GM12878 (cell line): ENCODE results near the gene WDR43. TPM values are rescaled to one million over a fixed set of nuclear protein-coding genes. Genes with fewer than 3 reads are reported as not detected.

Experiments
- ATAC-seq: fragments of 200-7000 bp; cut with Tn5 transposase; 3 replicates; pipeline ENCODE4 v1.9.1; 2020; ENCODE audit warnings: mild to moderate bottlenecking, moderate library complexity
- BruUV-seq: library from RNA; stranded (reverse); fragments of 400-500 nt; replicated peaks from 2 replicates; lab custom pipeline; 2021; lab: Mats Ljungman, UMichigan
- CTCF ChIA-PET: fragments of 300-600 bp; sonication (Branson Sonifier 250); formaldehyde crosslinking; extraction: SDS; loops from one replicate; lab custom pipeline; 2021; ENCODE audit warnings: inconsistent platforms; lab: Yijun Ruan, JAX
- POLR2A ChIA-PET: fragments of 350-600 bp; formaldehyde crosslinking; extraction: SDS; loops from one replicate; lab custom pipeline; 2021; ENCODE audit warnings: inconsistent platforms; lab: Charles Lee
- RAD21 ChIA-PET: fragments of 300-600 bp; sonication (Branson Sonifier 250); formaldehyde crosslinking; loops from one replicate; lab custom pipeline; 2023; ENCODE audit warnings: antibody characterized with exemption; ENCODE audit not compliant: unreplicated experiment; lab: Charles Lee
- SMC1A ChIA-PET: fragments of 300-600 bp; sonication (Branson Sonifier 250); formaldehyde crosslinking; loops from one replicate; lab custom pipeline; 2023; ENCODE audit not compliant: unreplicated experiment, uncharacterized antibody; lab: Charles Lee
- DNase-seq: peaks from one replicate; pipeline ENCODE4 v3.0.0-alpha.2; 2011; ENCODE audit warnings: low read depth, low spot score
- FAIRE-seq: peaks from 3 replicates; lab custom pipeline; 2011; peaks lifted over from hg19 to GRCh38; lab: Jason Lieb, UNC
- H2AFZ ChIP-seq: 2 replicates; pipeline ENCODE4 v1.6.0; 2011; ENCODE audit warnings: low read depth, low read length, control low read depth; ENCODE audit not compliant: control insufficient read depth
- H3K27ac ChIP-seq: 2 replicates; pipeline ENCODE4 v1.5.1; 2011; ENCODE audit warnings: control low read depth; ENCODE audit not compliant: control insufficient read depth, insufficient read depth
- H3K27me3 ChIP-seq, 2 experiments: replicated peaks in 1 of 2; 2 replicates each; pipeline versions ENCODE4 v1.6.0 to v1.6.1; 2011; ENCODE audit warnings: low read length in 1 of 2; ENCODE audit not compliant: control insufficient read depth in 2 of 2, insufficient read depth in 2 of 2
- H3K36me3 ChIP-seq, 2 experiments: 2 replicates each; pipeline ENCODE4 v1.5.1; 2011; ENCODE audit warnings: low read length in 1 of 2; ENCODE audit not compliant: control insufficient read depth in 2 of 2, insufficient read depth in 2 of 2
- H3K4me1 ChIP-seq: 2 replicates; pipeline ENCODE4 v1.6.1; 2011; ENCODE audit warnings: mild to moderate bottlenecking, low read length, moderate library complexity, mixed read lengths; ENCODE audit not compliant: control insufficient read depth, insufficient read depth
- H3K4me2 ChIP-seq: 2 replicates; pipeline ENCODE4 v1.6.0; 2011; ENCODE audit warnings: control low read depth; ENCODE audit not compliant: control insufficient read depth, insufficient read depth
- H3K4me3 ChIP-seq: fragments of 200-600 bp; sonication (generic); 2 replicates; pipeline ENCODE4 v1.5.1; 2016
- H3K79me2 ChIP-seq: 2 replicates; pipeline ENCODE4 v1.6.0; 2011; ENCODE audit warnings: low read length; ENCODE audit not compliant: control insufficient read depth, insufficient read depth
- H3K9ac ChIP-seq: 2 replicates; pipeline ENCODE4 v1.8.0; 2011; ENCODE audit warnings: low read length, control low read depth, mixed read lengths; ENCODE audit not compliant: control insufficient read depth, insufficient read depth
- H3K9me3 ChIP-seq: replicated peaks from 3 replicates; pipeline ENCODE4 v1.5.1; 2011; ENCODE audit warnings: mild to moderate bottlenecking, low read length; ENCODE audit not compliant: control insufficient read depth, insufficient read depth
- H4K20me1 ChIP-seq: 2 replicates; pipeline ENCODE4 v1.6.0; 2011; ENCODE audit not compliant: control insufficient read depth, insufficient read depth
- BCL11A ChIP-seq: IDR thresholded peaks from 2 replicates; pipeline ENCODE4 v1.6.1; 2011; ENCODE audit warnings: low read depth, low read length
- EED ChIP-seq: sonication (generic); IDR thresholded peaks from 2 replicates; pipeline ENCODE4 v1.6.1; 2016; ENCODE audit warnings: antibody characterized with exemption, low read depth
- FOXM1 ChIP-seq: IDR thresholded peaks from 2 replicates; pipeline ENCODE4 v1.6.1; 2012; ENCODE audit warnings: low read depth, mild to moderate bottlenecking, inconsistent platforms, low read length, moderate library complexity
- IKZF2 ChIP-seq, 2 experiments: fragments of 450-650 bp; IDR thresholded peaks; 2 replicates each; pipeline ENCODE4 v1.6.1; 2017; ENCODE audit warnings: mild to moderate bottlenecking in 2 of 2, moderate library complexity in 2 of 2
- MXI1 ChIP-seq: fragments of 150-350 bp; IDR thresholded peaks from 2 replicates; pipeline ENCODE4 v1.6.1; 2011; ENCODE audit warnings: low read depth, mild to moderate bottlenecking, inconsistent platforms, low read length, improper control_type of control experiment
- NFYA ChIP-seq: IDR thresholded peaks from 2 replicates; pipeline ENCODE4 v1.6.1; 2011; ENCODE audit warnings: low read depth, mild to moderate bottlenecking, low read length, improper control_type of control experiment, borderline replicate concordance
- POLR2A ChIP-seq: IDR thresholded peaks from 2 replicates; pipeline ENCODE4 v1.6.1; 2011; ENCODE audit warnings: low read depth, mild to moderate bottlenecking, low read length
- RUNX3 ChIP-seq: IDR thresholded peaks from 2 replicates; pipeline ENCODE4 v1.6.1; 2012; ENCODE audit warnings: low read length, inconsistent platforms
- WGBS: methylation state at CpG from one replicate; pipeline ENCODE4 v1.1.6; 2016; ENCODE audit warnings: low lambda C conversion rate; ENCODE audit not compliant: insufficient replicate concordance, insufficient coverage; ENCODE audit errors: missing lambda C conversion rate; 5-methylcytosine and 5-hydroxymethylcytosine counted together
- in situ Hi-C: fragments of 300-500 bp; cut with MboI; formaldehyde crosslinking; loops from 9 replicates; pipeline ENCODE4 v1.14.3; 2018; ENCODE audit warnings: mixed read lengths
- intact Hi-C: fragments of 100-400 bp; cut with micrococcal nuclease; formaldehyde crosslinking; loops from one replicate; pipeline ENCODE4 v1.14.2; 2022; ENCODE audit not compliant: unreplicated experiment
- polyA plus RNA-seq, 11 experiments: library from polyadenylated mRNA; depleted of rRNA in 4 of 11; unstranded in 6 of 11; stranded (reverse) in 5 of 11; fragments of >200 nt; fragmentation: Nextera tagmentation in 4 of 11; fragmentation: Illumina TruSeq in 1 of 11; extraction: Ambion mirVana in 4 of 11; extraction: Trizol in 1 of 11; gene quantifications; 1 replicate in 1 of 11; 2 replicates in 10 of 11; pipeline versions ENCODE4 v1.2.1 to v1.2.3, GENCODE V29; 2011 to 2016; ENCODE audit warnings: inconsistent platforms in 2 of 11, missing spikeins in 2 of 11, low read depth in 1 of 11
- total RNA-seq, 4 experiments: library from RNA; depleted of rRNA in 3 of 4; stranded (reverse); fragments of >200 nt in 3 of 4; fragmentation: Illumina TruSeq in 1 of 4; extraction: Trizol in 1 of 4; gene quantifications; 2 replicates each; pipeline versions ENCODE4 v1.2.1 to v1.2.3, GENCODE V29; 2013 to 2021
- TF ChIP-seq, protein P1 (sequence below): fragments of 150-350 bp; IDR thresholded peaks from 2 replicates; pipeline ENCODE4 v1.6.1; 2016; ENCODE audit warnings: low read depth, low read length
- TF ChIP-seq, protein P2 (sequence below): fragments of 450-650 bp; IDR thresholded peaks from 2 replicates; pipeline ENCODE4 v1.6.1; 2017; ENCODE audit warnings: mild to moderate bottlenecking, low read depth, inconsistent platforms; ENCODE audit not compliant: poor library complexity, severe bottlenecking
- TF ChIP-seq, protein P3 (sequence below): IDR thresholded peaks from 2 replicates; pipeline ENCODE4 v1.6.1; 2012; ENCODE audit warnings: low read length, inconsistent platforms
- TF ChIP-seq, protein P4 (sequence below): IDR thresholded peaks from 2 replicates; pipeline ENCODE4 v1.6.1; 2011; ENCODE audit warnings: low read depth, low read length, improper control_type of control experiment, borderline replicate concordance

The WDR43 gene
- total and polyA plus RNA-seq, 10 of the 15 experiments (the other 5 are each of a cell fraction or from before 2014, with no cell fraction given), result 39.3 to 153 (median 81.9) TPM

DNA sequence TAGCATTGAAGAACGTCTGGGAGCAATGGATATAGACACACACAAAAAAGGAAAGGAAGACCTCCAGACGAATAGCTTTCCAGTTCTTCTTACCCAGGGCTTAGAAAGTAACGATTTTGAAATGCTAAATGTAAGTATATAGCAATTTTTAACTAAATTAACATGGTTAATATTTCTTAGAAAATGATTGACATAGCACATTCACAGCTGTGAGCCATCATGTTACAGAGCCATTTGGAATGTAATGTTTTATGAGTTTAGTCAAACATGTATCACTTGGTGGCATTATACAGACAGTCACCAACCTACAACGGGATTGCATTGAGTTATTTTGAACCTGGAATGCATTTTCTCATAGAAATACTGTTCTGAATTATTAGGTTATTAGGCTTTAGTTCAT, 35.1 kb downstream of the WDR43 start:
- Histone ChIP-seq H4K20me1 (no peaks in the 10 kb centered on the region; the same call in 1 of the 2 replicates), H3K4me3 (no peak overlapping the region), H3K27ac (no peak overlapping the region), H2AFZ (no peak overlapping the region), H3K79me2 (no peaks in the 10 kb centered on the region; the same call in none of the 2 replicates), H3K9me3 (no peaks in the 10 kb centered on the region), H3K4me2 (no peak overlapping the region), H3K27me3 (no peaks in the 10 kb centered on the region), H3K9ac (no peak overlapping the region), H3K4me1 (no peaks in the 10 kb centered on the region), H3K36me3 (peaks cover 13 to 22% of the 10 kb centered on the region in 2 experiments)
- no peak for ATAC-seq
- TF ChIP-seq RUNX3, result no peak
- no peak for TF ChIP-seq BCL11A
- TF ChIP-seq, protein P1, sequence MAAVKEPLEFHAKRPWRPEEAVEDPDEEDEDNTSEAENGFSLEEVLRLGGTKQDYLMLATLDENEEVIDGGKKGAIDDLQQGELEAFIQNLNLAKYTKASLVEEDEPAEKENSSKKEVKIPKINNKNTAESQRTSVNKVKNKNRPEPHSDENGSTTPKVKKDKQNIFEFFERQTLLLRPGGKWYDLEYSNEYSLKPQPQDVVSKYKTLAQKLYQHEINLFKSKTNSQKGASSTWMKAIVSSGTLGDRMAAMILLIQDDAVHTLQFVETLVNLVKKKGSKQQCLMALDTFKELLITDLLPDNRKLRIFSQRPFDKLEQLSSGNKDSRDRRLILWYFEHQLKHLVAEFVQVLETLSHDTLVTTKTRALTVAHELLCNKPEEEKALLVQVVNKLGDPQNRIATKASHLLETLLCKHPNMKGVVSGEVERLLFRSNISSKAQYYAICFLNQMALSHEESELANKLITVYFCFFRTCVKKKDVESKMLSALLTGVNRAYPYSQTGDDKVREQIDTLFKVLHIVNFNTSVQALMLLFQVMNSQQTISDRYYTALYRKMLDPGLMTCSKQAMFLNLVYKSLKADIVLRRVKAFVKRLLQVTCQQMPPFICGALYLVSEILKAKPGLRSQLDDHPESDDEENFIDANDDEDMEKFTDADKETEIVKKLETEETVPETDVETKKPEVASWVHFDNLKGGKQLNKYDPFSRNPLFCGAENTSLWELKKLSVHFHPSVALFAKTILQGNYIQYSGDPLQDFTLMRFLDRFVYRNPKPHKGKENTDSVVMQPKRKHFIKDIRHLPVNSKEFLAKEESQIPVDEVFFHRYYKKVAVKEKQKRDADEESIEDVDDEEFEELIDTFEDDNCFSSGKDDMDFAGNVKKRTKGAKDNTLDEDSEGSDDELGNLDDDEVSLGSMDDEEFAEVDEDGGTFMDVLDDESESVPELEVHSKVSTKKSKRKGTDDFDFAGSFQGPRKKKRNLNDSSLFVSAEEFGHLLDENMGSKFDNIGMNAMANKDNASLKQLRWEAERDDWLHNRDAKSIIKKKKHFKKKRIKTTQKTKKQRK, result no peak
- TF ChIP-seq IKZF2 (IDR thresholded peaks at IDR 0.05), result no peak
- TF ChIP-seq, protein P2, sequence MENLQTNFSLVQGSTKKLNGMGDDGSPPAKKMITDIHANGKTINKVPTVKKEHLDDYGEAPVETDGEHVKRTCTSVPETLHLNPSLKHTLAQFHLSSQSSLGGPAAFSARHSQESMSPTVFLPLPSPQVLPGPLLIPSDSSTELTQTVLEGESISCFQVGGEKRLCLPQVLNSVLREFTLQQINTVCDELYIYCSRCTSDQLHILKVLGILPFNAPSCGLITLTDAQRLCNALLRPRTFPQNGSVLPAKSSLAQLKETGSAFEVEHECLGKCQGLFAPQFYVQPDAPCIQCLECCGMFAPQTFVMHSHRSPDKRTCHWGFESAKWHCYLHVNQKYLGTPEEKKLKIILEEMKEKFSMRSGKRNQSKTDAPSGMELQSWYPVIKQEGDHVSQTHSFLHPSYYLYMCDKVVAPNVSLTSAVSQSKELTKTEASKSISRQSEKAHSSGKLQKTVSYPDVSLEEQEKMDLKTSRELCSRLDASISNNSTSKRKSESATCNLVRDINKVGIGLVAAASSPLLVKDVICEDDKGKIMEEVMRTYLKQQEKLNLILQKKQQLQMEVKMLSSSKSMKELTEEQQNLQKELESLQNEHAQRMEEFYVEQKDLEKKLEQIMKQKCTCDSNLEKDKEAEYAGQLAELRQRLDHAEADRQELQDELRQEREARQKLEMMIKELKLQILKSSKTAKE, result no peak
- TF ChIP-seq FOXM1, result no peak
- TF ChIP-seq EED, result no peak
- no peak for TF ChIP-seq NFYA
- no peak for TF ChIP-seq MXI1
- TF ChIP-seq, protein P3, sequence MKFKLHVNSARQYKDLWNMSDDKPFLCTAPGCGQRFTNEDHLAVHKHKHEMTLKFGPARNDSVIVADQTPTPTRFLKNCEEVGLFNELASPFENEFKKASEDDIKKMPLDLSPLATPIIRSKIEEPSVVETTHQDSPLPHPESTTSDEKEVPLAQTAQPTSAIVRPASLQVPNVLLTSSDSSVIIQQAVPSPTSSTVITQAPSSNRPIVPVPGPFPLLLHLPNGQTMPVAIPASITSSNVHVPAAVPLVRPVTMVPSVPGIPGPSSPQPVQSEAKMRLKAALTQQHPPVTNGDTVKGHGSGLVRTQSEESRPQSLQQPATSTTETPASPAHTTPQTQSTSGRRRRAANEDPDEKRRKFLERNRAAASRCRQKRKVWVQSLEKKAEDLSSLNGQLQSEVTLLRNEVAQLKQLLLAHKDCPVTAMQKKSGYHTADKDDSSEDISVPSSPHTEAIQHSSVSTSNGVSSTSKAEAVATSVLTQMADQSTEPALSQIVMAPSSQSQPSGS, result no peak
- TF ChIP-seq, protein P4, sequence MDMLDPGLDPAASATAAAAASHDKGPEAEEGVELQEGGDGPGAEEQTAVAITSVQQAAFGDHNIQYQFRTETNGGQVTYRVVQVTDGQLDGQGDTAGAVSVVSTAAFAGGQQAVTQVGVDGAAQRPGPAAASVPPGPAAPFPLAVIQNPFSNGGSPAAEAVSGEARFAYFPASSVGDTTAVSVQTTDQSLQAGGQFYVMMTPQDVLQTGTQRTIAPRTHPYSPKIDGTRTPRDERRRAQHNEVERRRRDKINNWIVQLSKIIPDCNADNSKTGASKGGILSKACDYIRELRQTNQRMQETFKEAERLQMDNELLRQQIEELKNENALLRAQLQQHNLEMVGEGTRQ, result no peak
- no peak for TF ChIP-seq POLR2A
- DNase-seq, result no peak
- POLR2A ChIA-PET, result no interaction called here
- SMC1A ChIA-PET, result interaction anchor here (2.6 kb wide), 1 partner anchor 8 kb away, joined by 8 read pairs; no protein-coding TSS in a partner anchor
- RAD21 ChIA-PET, result no interaction called here
- WGBS, result 83% methylated on average over 4 of the region's 4 CpGs
- no TSS peak for BruUV-seq
- FAIRE-seq, result peak; percentile 69
- CTCF ChIA-PET, result interaction anchor here (1.1 kb wide), 1 partner anchor 13 kb away, joined by 4 read pairs; no protein-coding TSS in a partner anchor
- in situ Hi-C loops, result no loop called here
- intact Hi-C loops, result no loop called here
